ENCODE data around the gene CFAP251.

CFAP251 gene

DNA sequence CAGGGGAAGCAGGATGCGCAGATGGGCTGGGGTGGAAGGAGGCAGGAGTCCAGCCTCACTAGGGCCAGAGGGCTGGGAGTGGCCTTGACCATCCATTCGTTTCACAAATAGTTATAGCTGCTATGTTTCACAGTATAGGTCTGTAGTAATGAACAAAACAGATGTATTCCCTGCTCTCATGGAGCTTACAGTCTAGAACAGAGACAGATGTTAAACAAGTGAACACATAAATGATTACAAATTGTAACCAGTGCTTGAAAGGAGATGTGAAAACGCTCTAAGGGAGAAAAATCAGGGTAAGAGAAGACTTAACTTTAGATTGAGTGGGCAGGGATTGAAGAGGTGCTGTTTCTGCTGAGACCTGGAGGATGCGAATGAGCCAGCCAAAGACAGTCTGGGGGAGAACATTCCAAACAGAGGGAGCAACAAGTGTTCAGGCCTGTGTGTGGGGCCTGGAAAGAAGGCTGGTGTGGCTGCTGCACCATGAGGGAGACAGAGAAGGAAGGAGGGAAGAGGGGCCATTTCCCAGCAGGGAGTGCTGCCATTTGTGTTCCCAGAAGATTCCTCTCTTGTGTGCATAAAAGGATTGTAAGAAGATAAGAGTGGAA is 14.6 kb downstream of the CFAP251 start:
- TF ChIP-seq, protein P1, sequence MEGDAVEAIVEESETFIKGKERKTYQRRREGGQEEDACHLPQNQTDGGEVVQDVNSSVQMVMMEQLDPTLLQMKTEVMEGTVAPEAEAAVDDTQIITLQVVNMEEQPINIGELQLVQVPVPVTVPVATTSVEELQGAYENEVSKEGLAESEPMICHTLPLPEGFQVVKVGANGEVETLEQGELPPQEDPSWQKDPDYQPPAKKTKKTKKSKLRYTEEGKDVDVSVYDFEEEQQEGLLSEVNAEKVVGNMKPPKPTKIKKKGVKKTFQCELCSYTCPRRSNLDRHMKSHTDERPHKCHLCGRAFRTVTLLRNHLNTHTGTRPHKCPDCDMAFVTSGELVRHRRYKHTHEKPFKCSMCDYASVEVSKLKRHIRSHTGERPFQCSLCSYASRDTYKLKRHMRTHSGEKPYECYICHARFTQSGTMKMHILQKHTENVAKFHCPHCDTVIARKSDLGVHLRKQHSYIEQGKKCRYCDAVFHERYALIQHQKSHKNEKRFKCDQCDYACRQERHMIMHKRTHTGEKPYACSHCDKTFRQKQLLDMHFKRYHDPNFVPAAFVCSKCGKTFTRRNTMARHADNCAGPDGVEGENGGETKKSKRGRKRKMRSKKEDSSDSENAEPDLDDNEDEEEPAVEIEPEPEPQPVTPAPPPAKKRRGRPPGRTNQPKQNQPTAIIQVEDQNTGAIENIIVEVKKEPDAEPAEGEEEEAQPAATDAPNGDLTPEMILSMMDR (IDR thresholded peaks at IDR 0.05; ENCODE audit: control extremely low read depth, extremely low read depth, low read depth, missing control alignments): no peak
- ChIA-PET POLR2A (no interaction called here), CTCF (interaction anchor here (1.0 to 1.7 kb wide), 2 partner anchors 15 to 121 kb away, joined by 3 to 4 read pairs; partner anchors contain the start of gene CFAP251)

DNA sequence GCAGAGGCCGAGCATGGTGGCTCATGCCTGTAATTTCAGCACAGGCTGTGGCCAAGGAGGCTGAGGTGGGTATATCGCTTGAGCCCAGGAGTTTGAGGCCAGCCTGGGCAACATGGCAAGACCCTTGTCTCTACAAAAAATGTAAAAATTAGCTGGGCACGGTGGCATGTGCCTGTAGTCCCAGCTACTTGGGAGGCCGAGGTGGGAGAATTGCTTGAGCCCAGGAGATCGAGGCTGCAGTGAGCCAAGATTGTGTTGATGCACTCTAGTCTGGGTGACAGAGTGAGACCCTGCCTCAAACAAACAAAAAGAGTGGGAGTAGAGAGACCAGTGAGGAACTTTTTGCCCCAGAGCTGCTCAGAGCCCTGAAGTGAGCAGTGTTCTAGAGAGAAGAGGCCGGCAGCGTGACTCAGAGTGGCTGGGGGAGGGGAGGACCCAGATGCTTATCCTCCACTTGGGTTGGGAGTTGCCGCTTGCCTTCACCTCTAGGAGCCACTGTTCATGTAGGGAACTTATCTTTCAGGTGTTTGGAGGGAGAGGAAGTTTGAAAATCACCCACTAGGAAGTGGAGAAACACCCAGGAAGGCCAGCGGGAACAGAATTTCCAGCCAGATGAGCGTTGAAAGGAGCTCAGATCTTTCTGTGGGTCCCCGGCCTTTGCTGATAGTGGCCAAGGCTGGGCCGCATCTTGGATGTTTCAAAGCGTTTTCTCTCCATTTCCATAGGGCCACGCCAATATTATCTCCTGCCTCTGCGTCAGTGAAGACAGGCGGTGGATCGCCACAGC is 15.3 kb downstream of the CFAP251 start:
- DNase-seq (ENCODE audit: extremely low spot score): no peak
- TF ChIP-seq, protein P1 (IDR thresholded peaks at IDR 0.05; ENCODE audit: control extremely low read depth, extremely low read depth, low read depth, missing control alignments): no peak
- POLR2A ChIA-PET: no interaction called here
- CTCF ChIA-PET: interaction anchor here (0.9 to 1.7 kb wide), 4 partner anchors 15 to 139 kb away, joined by 3 to 4 read pairs (median 3); partner anchors contain the start of gene CFAP251

More for the DNA sequence above, 14.6 kb downstream of the CFAP251 start:
- DNase-seq (ENCODE audit: extremely low spot score): no peak

DNA sequence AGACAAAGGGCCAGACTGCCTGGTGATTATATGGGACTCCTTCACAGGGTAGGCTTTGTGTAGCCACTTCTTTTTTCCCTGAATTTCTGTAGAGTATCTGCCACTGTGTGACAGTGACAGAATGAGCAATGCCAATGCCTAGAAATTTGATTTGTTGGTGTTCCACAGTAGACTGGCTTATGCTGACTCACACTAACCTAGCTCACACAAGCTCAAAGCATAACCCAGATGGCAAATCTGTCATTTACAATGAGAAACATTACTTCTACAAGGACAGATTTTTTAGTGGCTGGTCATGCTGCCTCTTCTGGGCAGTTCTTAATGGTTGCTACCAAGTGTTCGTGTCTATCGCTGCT is 15.9 kb downstream of the CFAP251 start:
- no peak for DNase-seq (ENCODE audit: extremely low spot score)
- TF ChIP-seq, protein P1 (IDR thresholded peaks at IDR 0.05; ENCODE audit: control extremely low read depth, extremely low read depth, low read depth, missing control alignments): no peak
- POLR2A ChIA-PET: no interaction called here
- CTCF ChIA-PET: interaction anchor here (0.9 kb wide), 2 partner anchors 16 to 140 kb away, joined by 3 read pairs; partner anchors contain the start of gene CFAP251

DNA sequence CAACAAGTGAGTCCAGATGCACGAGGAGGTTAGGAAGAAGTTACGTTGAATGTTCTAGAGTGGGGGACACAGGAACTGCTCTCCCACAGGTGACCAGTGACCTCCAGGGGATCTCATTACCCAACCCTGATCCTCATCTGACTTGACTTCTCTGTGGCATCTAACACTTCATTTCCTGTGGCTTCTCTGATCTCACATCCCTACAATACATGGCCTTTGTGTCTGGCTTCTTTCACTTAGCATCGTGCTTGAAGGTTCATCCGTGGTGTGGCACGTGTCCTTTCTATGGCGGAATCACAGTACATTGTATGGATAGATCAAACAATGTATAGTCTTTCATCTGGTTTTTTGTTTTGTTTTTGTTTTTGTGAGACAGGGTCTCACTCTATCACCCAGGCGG is 19.3 kb downstream of the CFAP251 start:
- TF ChIP-seq, protein P1 (IDR thresholded peaks at IDR 0.05; ENCODE audit: control extremely low read depth, extremely low read depth, low read depth, missing control alignments): no peak
- ChIA-PET POLR2A (no interaction called here), CTCF (no interaction called here)
- DNase-seq (ENCODE audit: extremely low spot score): no peak

DNA sequence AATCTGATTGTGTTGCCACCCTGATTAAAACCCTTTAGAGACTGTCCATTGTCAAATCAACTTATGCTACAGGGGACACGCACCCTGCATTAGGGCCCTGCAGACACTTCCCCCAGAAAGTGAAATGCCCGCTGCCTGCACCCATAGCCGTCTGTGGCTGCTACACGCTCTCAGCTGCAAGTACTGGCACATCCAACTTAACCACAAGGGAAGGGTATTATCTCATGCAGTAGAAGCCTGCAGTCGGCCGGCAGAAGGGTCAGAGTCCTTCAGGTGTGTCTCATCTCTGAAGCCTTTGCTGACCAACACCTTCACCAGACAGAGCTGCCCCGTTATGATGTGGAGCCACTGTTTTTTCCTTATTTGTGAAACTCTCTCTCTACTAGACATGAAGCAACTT is 20.8 kb downstream of the CFAP251 start:
- CTCF ChIA-PET: interaction anchor here (1.7 kb wide), 1 partner anchor 145 kb away, joined by 3 read pairs; the partner anchor contains the start of gene RHOF

More for the DNA sequence above, 20.8 kb downstream of the CFAP251 start:
- POLR2A ChIA-PET: no interaction called here
- DNase-seq (ENCODE audit: extremely low spot score): no peak
- TF ChIP-seq, protein P1 (IDR thresholded peaks at IDR 0.05; ENCODE audit: control extremely low read depth, extremely low read depth, low read depth, missing control alignments): no peak
